ENCODE results near the gene GHDC. TPM values are rescaled to one million over a fixed set of nuclear protein-coding genes. Genes with fewer than 3 reads are reported as not detected.
"Not testable (repeated sequence)": the region's sequence is repeated elsewhere in the genome, so short reads cannot be mapped to it uniquely, and the experiment has no call there.

The GHDC gene
- total RNA-seq, 1 donor from 2014 or later = 7.0 TPM

DNA sequence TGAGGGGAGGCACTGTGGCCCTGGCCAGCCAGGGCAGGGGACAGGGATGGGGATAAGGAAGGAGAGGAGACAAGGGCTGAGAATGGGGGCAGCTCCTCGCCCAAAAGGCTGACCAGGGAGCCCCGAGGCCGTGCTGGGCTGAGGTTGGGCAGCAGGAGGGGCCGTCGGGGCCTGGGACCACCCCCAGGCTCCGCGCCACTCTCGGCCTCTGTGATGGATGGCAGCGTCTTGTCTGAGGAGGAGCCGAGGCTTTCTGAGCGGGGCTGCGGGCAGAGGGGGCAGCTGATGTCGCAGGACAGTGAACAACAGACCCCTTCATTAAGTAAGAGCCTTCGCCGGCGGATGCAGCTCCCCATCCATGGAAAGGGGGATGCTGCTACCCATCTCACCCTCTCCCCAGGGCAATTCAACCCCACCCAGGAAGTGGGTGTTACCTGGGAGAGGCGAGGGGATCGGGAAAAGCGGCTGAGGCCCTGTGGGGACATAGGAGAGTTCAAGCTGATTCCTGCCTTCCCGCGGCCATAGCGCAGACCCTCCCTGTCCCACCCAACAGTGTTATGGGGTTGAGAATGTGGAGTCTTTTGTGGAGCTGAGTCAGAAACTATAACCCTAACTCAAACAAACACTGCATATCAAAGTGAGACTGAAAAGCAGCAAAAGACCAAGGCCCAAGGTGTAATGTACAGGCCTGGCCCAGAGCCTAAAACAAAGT, 30.4 kb downstream of the GHDC start:
- intact Hi-C loops (cut with micrococcal nuclease) = no loop called here
- ATAC-seq (no peak), DNase-seq (no peak)

DNA sequence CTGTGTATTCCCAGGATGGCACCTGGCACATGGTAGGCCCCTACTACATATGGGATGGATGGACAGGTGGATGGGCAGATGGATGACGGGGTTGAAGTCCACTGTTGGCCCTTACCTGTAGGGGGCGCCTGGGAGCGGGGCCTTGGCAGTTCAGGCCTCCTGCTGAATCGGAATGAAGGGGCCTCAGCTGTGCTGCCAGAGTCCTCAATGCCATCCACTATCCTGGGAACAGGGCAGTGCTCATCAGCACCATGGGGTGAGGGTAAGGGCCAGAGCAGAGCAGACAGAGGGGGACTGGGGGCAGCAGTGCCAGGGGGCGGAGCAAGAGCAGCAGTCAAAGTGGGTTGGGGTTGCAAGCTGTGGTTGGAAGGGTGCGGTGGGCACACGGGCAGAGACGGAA, 31.2 kb downstream of the GHDC start:
- no peak for ATAC-seq
- DNase-seq = no peak

DNA sequence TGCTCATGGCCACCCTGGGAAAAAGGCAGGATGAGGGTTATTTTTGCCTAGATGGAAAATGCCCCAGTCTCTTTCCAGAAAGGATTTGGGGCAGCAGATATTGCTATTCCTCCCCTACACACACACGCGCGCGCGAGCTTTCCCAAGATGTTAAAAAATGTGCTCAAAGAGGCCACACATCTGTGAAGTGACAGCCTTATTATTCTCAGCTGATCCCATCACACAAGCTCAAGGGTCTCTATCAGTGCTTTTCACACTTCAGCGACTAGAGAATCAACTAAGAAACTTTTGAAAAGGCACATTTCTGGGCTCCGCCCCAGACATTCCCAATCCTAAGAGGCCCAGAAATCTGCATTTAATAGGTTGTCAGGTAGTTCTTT, 33.8 kb downstream of the GHDC start:
- ATAC-seq = no peak
- DNase-seq = no peak
- intact Hi-C loops (cut with micrococcal nuclease) = no loop called here

More for the DNA sequence above, 31.2 kb downstream of the GHDC start:
- intact Hi-C loops (cut with micrococcal nuclease) = no loop called here

GRCh38 chr17:42159796-42160530, 34.3 kb downstream of the GHDC start:
- no peak for DNase-seq
- ATAC-seq = no peak
- intact Hi-C loops (cut with micrococcal nuclease) = no loop called here

DNA sequence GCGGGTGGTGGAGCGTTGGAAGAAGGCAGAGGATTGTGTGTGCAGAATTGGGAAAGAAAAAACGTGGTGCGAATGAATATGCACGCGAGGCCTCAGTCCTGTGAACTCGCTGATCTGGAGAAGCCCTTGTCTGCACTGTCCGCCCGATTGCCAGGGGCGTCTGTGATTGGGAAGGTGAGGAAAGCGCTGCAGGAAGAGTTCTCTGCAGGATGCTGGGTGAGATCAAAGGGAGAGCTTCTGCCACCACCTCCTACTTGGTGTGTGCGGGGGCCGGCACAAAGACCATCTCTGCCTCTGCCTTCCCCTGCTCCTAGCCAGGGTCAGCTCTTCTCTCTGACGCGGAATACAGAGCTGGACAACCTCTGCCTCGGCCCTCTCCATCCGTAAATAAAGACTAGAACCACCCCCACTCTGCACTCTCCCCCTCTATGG, 38.7 kb downstream of the GHDC start:
- intact Hi-C loops (cut with micrococcal nuclease) = no loop called here
- DNase-seq = no peak
- no peak for ATAC-seq

DNA sequence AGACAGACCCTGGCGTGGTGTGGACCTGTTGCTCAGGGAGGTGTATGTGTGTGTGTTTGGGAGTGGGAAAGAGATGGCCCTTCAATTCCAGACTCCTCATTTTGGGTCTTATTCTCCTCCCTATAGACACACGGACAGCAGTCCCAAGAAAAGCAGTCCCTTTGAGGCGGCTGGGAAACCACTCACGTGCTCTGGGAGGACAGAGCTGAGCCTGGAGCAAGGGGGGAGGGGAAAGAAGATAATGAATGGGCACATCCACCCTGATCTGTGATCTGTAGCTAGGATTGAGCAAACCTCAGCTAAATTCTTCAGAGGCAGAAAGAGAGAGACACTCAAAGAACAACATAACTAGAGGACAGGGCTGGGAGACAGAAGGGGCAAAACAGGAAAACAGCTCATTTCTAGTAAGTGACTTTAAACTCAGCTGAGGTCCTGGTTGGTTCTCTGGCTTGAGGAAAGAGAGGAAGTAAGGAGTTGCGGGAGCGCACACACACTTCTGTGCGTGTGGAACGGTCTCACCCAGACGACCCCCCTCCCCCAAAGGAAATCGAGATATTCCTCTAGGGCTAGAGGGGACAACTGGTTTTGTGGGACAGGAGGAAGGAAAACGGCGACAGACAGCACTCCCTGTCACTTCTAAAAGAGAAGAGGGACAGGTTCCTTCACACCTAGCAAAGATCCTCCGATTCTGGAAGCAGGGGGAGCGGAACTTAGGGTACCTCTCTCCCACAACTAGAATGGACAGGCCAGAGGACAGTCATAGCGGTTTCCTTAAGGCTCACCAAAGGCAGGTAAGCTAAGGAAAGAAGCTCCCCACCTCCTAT, 40.2 kb downstream of the GHDC start:
- ATAC-seq = no peak
- intact Hi-C loops (cut with micrococcal nuclease) = no loop called here
- no peak for DNase-seq

DNA sequence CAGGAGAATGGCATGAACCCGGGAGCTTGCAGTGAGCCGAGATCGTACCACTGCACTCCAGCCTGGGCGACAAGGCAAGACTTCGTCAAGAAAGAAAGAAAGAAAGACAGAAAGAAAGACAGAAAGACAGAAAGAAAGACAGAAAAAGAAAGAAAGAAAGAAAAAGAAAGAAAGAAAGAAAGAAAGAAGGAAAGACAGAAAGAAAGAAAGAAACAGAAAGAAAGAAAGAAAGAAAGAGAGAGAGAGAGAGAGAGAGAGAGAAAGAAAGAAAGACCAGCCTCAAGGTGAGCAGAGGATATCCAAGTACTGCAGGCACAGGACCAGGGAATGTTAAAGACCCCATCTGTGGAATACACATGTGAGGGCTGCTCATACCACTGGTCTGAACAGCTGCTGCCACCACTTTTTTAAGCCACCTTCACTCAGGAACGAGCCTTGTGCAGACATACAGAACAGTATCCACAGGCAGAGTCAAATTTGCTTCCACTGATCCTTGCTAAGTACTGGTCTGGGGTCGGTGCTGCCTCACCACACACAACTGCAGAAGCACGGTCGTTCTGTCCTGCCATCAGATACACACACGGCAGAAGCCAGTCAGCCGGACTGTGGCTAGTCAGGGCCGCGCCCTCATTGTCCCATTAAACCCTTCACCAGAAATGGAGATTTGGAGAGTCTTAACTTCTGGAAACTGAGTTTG, 47.2 kb downstream of the GHDC start:
- ATAC-seq = no peak
- no peak for DNase-seq
- intact Hi-C loops (cut with micrococcal nuclease) = no loop called here

- DNase-seq; intact Hi-C loops (cut with micrococcal nuclease); ATAC-seq: not testable (repeated sequence)
Observed at GRCh38 chr17:42143138-42143537, 51.2 kb downstream of the GHDC start.

- ATAC-seq = peak; percentile 81
- intact Hi-C loops (cut with micrococcal nuclease) = no loop called here
- DNase-seq = no peak
Observed at GRCh38 chr17:42142371-42142896, 51.9 kb downstream of the GHDC start.

DNA sequence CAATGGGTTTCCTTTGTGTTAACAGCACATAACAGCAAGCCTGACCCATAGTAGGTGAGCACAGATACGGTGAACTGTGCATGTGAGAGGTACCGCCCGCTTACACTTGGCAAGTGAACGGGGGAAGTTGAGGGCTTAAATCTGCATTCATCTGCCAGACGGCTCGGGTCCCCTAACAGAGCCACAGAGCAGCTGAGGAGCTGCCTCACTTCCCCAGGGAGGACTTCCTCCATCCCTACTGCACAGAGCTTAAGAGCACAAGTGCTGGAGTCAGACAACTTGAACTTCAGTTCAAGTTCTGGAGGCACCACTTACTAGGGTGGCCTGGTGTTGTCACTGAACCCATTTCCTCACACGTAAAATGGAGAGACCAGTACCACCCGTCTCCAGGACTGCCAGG, 52.9 kb downstream of the GHDC start:
- intact Hi-C loops (cut with micrococcal nuclease) = no loop called here
- ATAC-seq = peak; percentile 27
- DNase-seq = no peak

GRCh38 chr17:42140690-42141089, 53.6 kb downstream of the GHDC start:
- ATAC-seq; intact Hi-C loops (cut with micrococcal nuclease); DNase-seq: not testable (repeated sequence)

Other genes with a start within 250 kb of the GHDC start
- 28.6 TPM for gene CNP, start 227.7 kb downstream of the GHDC start, total RNA-seq
- 76.6 TPM for gene DNAJC7, start 177.1 kb downstream of the GHDC start, total RNA-seq
- gene NKIRAS2, start 174.4 kb downstream of the GHDC start, total RNA-seq = 44.8 TPM
- gene C17orf113, start 143.9 kb downstream of the GHDC start, total RNA-seq = 0.52 TPM
- 0.20 TPM for gene ZNF385C, start 96.0 kb downstream of the GHDC start, total RNA-seq
- gene DHX58, start 81.8 kb downstream of the GHDC start, total RNA-seq = 3.8 TPM
- gene KAT2A, start 73.1 kb downstream of the GHDC start, total RNA-seq = 26.1 TPM
- 0.12 TPM for gene HSPB9, start 71.7 kb downstream of the GHDC start, total RNA-seq
- 47.1 TPM for gene RAB5C, start 39.5 kb downstream of the GHDC start, total RNA-seq
- 0.15 TPM for gene KCNH4, start 13.4 kb downstream of the GHDC start, total RNA-seq
- gene HCRT, start 9.0 kb downstream of the GHDC start, total RNA-seq = not detected
- gene STAT5B, start 81.9 kb upstream of the GHDC start, total RNA-seq = 33.4 TPM
- 13.8 TPM for gene STAT5A, start 94.0 kb upstream of the GHDC start, total RNA-seq
- gene STAT3, start 193.9 kb upstream of the GHDC start, total RNA-seq = 146 TPM
- gene CAVIN1, start 228.8 kb upstream of the GHDC start, total RNA-seq = 216 TPM

Data from left ventricle myocardium superior (tissue), 1 donor.